Chondrocyte (in vitro differentiated cells): ENCODE results near the gene GNAQ. TPM values are rescaled to one million over a fixed set of nuclear protein-coding genes. Genes with fewer than 3 reads are reported as not detected.
"Not testable (repeated sequence)": the region's sequence is repeated elsewhere in the genome, so short reads cannot be mapped to it uniquely, and the experiment has no call there.

Experiments used
- DNase-seq: peaks from one replicate; pipeline ENCODE4 v3.0.0; 2021; ENCODE audit warnings: mixed read lengths, low spot score
- H3K27ac Mint-ChIP-seq: one replicate; pipeline ENCODE4 v1.8.0; 2021; ENCODE audit warnings: mild to moderate bottlenecking, moderate library complexity, mixed read lengths; ENCODE audit not compliant: unreplicated experiment
- H3K27me3 Mint-ChIP-seq: 2 replicates; pipeline ENCODE4 v1.8.0; 2021; ENCODE audit warnings: low read depth, mixed read lengths
- H3K36me3 Mint-ChIP-seq: 2 replicates; pipeline ENCODE4 v1.8.0; 2021; ENCODE audit warnings: low read depth, mixed read lengths
- H3K4me1 Mint-ChIP-seq: 2 replicates; pipeline ENCODE4 v1.8.0; 2021; ENCODE audit warnings: low read depth, mild to moderate bottlenecking, mixed read lengths
- H3K4me3 Mint-ChIP-seq: one replicate; pipeline ENCODE4 v1.8.0; 2021; ENCODE audit warnings: mild to moderate bottlenecking, moderate library complexity, mixed read lengths; ENCODE audit not compliant: unreplicated experiment
- H3K9me3 Mint-ChIP-seq: 2 replicates; pipeline ENCODE4 v1.8.0; 2021; ENCODE audit warnings: low read depth, mixed read lengths
- CTCF ChIP-seq: fragments of 200-600 bp; sonication (generic); IDR thresholded peaks from 2 replicates; pipeline ENCODE4 v1.5.0; 2021; ENCODE audit warnings: antibody characterized with exemption, mild to moderate bottlenecking, moderate library complexity
- total RNA-seq: library from RNA; stranded (reverse); gene quantifications from 3 replicates; pipeline ENCODE4 v1.2.1, GENCODE V29; 2021

The GNAQ gene
- total RNA-seq, 1 donor from 2014 or later = 87.0 TPM

GRCh38 chr9:77707383-77708063 is 324.1 kb downstream of the GNAQ start:
- peaks cover 41% of the 10 kb centered on the region for H3K4me1 Mint-ChIP-seq
- H3K9me3 Mint-ChIP-seq = peaks cover 34% of the 10 kb centered on the region
- no peak for TF ChIP-seq CTCF
- H3K4me3 Mint-ChIP-seq = no peak overlapping the region
- peak overlapping the region; percentile 89 for H3K27ac Mint-ChIP-seq
- peaks cover 17% of the 10 kb centered on the region for H3K36me3 Mint-ChIP-seq
- no peak for DNase-seq
- no peaks in the 10 kb centered on the region for H3K27me3 Mint-ChIP-seq

- H3K27ac Mint-ChIP-seq = no peak overlapping the region
- no peak overlapping the region for H3K4me3 Mint-ChIP-seq
- H3K36me3 Mint-ChIP-seq = peaks cover 17% of the 10 kb centered on the region
- H3K4me1 Mint-ChIP-seq = peaks cover 30% of the 10 kb centered on the region
- no peaks in the 10 kb centered on the region for H3K27me3 Mint-ChIP-seq
- TF ChIP-seq CTCF = no peak
- peaks cover 30% of the 10 kb centered on the region for H3K9me3 Mint-ChIP-seq
- no peak for DNase-seq
Observed at GRCh38 chr9:77705636-77706035, 326.0 kb downstream of the GNAQ start.

DNA sequence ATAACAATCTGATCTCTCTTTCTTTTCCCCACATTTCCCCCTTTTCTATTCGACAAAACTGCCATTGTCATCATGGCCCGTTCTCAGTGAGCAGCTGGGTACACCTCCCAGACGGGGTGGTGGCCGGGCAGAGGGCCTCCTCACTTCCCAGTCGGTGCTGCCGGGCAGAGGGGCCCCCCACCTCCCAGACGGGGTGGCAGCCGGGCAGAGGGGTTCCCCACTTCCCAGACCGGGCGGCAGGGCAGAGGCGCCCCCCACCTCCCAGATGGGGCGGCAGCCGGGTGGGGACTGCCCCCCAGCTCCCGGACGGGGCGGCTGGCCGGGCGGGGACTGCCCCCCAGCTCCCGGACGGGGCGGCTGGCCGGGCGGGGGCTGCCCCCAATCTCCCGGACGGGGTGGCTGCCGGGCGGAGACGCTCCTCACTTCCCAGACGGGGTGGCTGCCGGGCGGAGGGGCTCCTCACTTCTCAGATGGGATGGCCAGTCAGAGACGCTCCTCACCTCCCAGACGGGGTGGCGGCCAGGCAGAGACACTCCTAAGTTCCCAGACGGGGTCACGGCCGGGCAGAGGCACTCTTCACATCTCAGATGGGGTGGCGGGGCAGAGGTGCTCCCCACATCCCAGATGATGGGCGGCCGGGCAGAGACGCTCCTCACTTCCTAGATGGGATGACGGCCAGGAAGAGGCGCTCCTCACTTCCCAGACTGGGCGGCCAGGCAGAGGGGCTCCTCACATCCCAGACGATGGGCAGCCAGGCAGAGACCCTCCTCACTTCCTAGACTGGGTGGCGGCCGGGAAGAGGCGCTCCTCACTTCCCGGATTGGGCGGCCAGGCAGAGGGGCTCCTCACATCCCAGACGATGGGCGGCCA is 328.9 kb downstream of the GNAQ start:
- not testable (repeated sequence) for H3K4me3 Mint-ChIP-seq, DNase-seq, H3K4me1 Mint-ChIP-seq, H3K36me3 Mint-ChIP-seq, H3K27me3 Mint-ChIP-seq, H3K9me3 Mint-ChIP-seq
- H3K27ac Mint-ChIP-seq = peak overlapping the region; percentile 32

DNA sequence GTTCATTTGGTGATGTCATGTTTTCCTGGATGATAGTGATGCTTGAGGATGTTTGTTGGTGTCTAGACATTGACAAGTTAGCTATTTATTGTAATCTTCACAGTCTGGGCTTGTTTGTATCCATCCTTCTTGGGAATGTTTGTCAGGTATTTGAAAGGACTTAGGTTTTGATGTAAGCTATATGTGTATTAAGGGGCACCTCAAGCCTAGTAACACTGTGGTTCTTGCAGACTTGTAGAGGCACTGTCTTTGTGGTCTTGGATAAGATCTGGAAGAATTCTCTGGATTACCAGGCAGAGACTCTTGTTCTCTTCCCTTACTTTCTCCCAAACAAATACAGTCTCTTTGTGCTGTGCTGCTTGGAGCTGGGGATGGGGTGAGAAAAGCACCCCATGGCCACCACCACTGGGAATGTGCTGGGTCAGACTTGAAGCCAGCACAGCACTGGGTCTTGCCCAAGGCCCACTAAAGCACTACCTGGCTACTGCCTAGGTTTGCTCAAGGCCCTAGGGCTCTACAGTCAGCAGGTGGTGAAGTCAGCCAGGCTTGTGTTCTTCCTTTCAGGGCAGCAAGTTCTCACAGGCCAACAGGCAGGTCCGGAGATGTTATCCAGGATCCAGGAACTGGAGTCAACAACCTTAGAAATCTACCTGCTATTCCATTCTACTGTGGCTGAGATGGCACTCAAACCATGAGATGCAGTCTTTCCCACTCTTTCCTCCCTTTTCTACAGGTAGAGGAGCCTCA is 334.2 kb downstream of the GNAQ start:
- Mint-ChIP-seq H3K27ac (no peak overlapping the region), H3K4me1 (no peaks in the 10 kb centered on the region), H3K4me3 (no peak overlapping the region), H3K36me3 (peaks cover 12% of the 10 kb centered on the region), H3K9me3 (peaks cover 31% of the 10 kb centered on the region), H3K27me3 (no peaks in the 10 kb centered on the region)
- no peak for TF ChIP-seq CTCF
- no peak for DNase-seq

DNA sequence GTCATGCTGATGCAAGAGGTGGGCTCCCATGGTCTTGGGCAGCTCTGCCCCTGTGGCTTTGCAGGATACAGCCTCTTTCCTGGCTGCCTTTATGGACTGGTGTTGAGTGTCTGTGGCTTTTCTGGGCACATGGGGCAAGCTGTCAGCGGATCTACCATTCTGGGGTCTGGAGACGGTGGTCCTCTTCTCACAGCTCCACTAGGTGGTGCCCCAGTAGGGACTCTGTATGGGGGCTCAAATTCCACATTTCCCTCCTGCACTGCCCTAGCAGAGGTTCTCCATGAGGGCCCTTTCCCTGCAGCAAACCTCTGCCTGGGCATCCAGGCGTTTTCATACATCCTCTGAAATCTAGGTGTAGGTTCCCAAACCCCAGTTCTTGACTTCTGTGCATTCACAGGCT is 340.9 kb downstream of the GNAQ start:
- H3K9me3 Mint-ChIP-seq = peaks cover 27% of the 10 kb centered on the region
- H3K27me3 Mint-ChIP-seq, H3K4me1 Mint-ChIP-seq, H3K4me3 Mint-ChIP-seq, H3K36me3 Mint-ChIP-seq, DNase-seq, H3K27ac Mint-ChIP-seq: not testable (repeated sequence)

DNA sequence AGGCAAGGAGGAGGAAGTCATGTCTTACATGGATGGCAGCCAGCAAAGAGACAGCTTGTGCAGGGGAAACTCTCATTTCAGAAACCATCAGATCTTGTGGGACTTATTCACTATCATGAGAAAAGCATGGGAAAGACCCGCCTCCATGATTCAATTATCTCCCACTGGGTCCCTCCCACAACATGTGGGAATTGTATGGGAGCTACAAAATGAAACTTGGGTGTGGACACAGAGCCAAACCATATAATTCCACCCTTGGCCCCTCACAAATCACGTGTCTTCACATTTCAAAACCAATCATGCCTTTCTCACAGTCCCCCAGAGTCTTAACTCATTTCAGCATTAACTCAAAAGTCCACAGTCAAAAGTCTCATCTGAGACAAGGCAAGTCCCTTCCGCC is 341.5 kb downstream of the GNAQ start:
- not testable (repeated sequence) for H3K27ac Mint-ChIP-seq, H3K4me3 Mint-ChIP-seq, H3K27me3 Mint-ChIP-seq, DNase-seq, H3K36me3 Mint-ChIP-seq, H3K4me1 Mint-ChIP-seq
- H3K9me3 Mint-ChIP-seq = peaks cover 26% of the 10 kb centered on the region

DNA sequence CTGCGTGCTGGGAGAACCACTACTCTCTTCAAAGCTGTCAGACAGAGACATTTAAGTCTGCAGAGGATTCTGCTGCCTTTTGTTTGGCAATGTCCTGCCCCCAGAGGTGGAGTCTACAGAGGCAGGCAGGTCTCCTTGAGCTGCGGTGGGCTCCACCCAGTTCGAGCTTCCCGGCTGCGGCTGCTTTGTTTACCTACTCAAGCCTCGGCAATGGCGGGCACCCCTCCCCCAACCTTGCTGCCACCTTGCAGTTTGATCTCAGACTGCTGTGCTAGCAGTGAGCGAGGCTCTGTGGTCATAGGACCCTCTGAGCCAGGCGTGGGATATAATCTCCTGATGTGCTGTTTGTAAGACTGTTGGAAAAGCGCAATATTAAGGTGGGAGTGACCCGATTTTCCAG is 343.9 kb downstream of the GNAQ start:
- DNase-seq, H3K36me3 Mint-ChIP-seq, H3K4me3 Mint-ChIP-seq, H3K27ac Mint-ChIP-seq, H3K27me3 Mint-ChIP-seq, H3K4me1 Mint-ChIP-seq: not testable (repeated sequence)
- H3K9me3 Mint-ChIP-seq = peaks cover 12% of the 10 kb centered on the region
